ENCODE data around the gene SYP.

Gene SYP

DNA sequence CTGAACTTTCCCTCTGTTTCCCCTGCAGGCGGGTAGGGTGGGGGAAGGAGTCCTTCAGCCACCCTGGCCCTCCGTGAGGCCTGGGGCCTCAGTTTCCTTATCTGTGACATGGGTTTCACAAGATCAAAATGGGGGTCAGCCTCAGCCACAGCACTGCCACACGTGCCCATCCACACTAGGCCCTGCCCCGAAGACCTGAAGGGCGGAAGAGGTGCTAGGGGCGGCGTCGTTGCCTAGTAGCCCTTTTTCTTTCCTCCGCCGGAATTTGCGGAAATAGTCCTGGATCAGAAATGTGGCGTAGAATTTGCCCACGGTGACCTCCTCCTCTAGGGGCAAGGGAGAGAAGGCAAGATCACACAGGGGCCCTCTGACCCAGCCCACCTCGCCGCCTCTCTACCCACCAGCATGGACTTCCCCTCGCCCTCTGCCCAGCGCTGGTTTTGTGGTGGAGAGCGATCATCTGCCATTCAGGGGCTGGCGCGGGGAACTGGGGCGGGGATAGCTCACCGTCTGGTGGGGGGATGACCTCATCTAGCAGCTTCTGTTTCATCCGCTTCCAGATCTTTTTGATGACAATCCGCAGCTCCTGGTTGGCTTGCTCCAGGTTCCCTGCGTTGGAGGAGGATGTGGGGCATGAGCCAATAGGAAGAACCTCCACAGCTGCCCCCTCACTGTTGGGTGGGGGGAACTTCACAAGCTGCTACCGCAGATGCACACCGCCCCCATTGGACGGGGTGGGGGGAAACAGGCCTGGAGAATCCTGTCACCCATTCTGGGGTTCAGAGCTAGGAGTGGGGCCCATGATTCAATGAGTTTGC lies 9.7 kb upstream of the SYP start:
- H2BK12ac ChIP-seq (ENCODE audit: low read length in 2 of 2): no peak overlapping the region
- H3K9ac ChIP-seq (ENCODE audit: low read length): no peak overlapping the region

GRCh38 chrX:49208399-49208798 lies 8.4 kb upstream of the SYP start:
- Histone ChIP-seq H2BK15ac (ENCODE audit: low read depth, poor library complexity, severe bottlenecking) (no peak overlapping the region), H3K36me3 (ENCODE audit: control insufficient read depth in 1 of 2, insufficient read depth in 2 of 2, low read depth in 1 of 2, low read length in 2 of 2) (no peaks in the 10 kb centered on the region), H3K27ac (ENCODE audit: low read length, poor library complexity, severe bottlenecking) (no peak overlapping the region), H3K4me2 (ENCODE audit: low read length, poor library complexity, severe bottlenecking) (no peak overlapping the region), H2AK5ac (ENCODE audit: low read length, severe bottlenecking) (no peak overlapping the region), H3K23ac (ENCODE audit: low read length in 2 of 2) (no peak overlapping the region), H2BK12ac (ENCODE audit: low read length in 2 of 2) (no peak overlapping the region), H3K9ac (ENCODE audit: low read length) (no peak overlapping the region), H2AFZ (ENCODE audit: low read depth, low read length) (no peak overlapping the region), H3K4ac (ENCODE audit: low read depth in 1 of 2, low read length in 2 of 2) (no peak overlapping the region), H3K14ac (ENCODE audit: low read length in 2 of 2) (no peak overlapping the region), H3K27me3 (ENCODE audit: control insufficient read depth in 1 of 2, insufficient read depth in 1 of 2, low read length in 2 of 2) (peaks cover 3 to 76% of the 10 kb centered on the region in 2 experiments), H4K91ac (ENCODE audit: low read length) (no peak overlapping the region), H2BK120ac (ENCODE audit: low read depth, low read length) (no peak overlapping the region), H3K79me1 (replicated peaks; ENCODE audit: low read length, poor library complexity, severe bottlenecking) (no peaks in the 10 kb centered on the region), H3K18ac (ENCODE audit: low read depth in 1 of 2, low read length in 2 of 2) (no peak overlapping the region), H4K8ac (ENCODE audit: low read length) (no peak overlapping the region), H3K4me1 (ENCODE audit: control insufficient read depth, insufficient read depth, low read depth, low read length) (no peaks in the 10 kb centered on the region), H2BK5ac (ENCODE audit: low read depth, low read length, poor library complexity, severe bottlenecking) (no peak overlapping the region), H3K4me3 (ENCODE audit: insufficient read depth in 1 of 2, low read depth in 1 of 2, low read length in 2 of 2) (no peak overlapping the region), H3K9me3 (ENCODE audit: control insufficient read depth, low read length) (peaks cover 6% of the 10 kb centered on the region)
- WGBS: 92% methylated on average over 4 of the region's 5 CpGs
- DNase-seq: no peak

More for the DNA sequence above, 9.7 kb upstream of the SYP start:
- Histone ChIP-seq H3K18ac (ENCODE audit: low read depth in 1 of 2, low read length in 2 of 2) (no peak overlapping the region), H3K23ac (ENCODE audit: low read length in 2 of 2) (no peak overlapping the region), H2AK5ac (ENCODE audit: low read length, severe bottlenecking) (no peak overlapping the region), H3K4ac (ENCODE audit: low read depth in 1 of 2, low read length in 2 of 2) (no peak overlapping the region), H3K9me3 (ENCODE audit: control insufficient read depth, low read length) (peaks cover 6% of the 10 kb centered on the region), H3K27me3 (ENCODE audit: control insufficient read depth in 1 of 2, insufficient read depth in 1 of 2, low read length in 2 of 2) (peaks cover 3 to 73% of the 10 kb centered on the region in 2 experiments), H2BK15ac (ENCODE audit: low read depth, poor library complexity, severe bottlenecking) (no peak overlapping the region), H3K36me3 (ENCODE audit: control insufficient read depth in 1 of 2, insufficient read depth in 2 of 2, low read depth in 1 of 2, low read length in 2 of 2) (no peaks in the 10 kb centered on the region), H4K8ac (ENCODE audit: low read length) (no peak overlapping the region), H3K4me3 (ENCODE audit: insufficient read depth in 1 of 2, low read depth in 1 of 2, low read length in 2 of 2) (no peak overlapping the region), H2AFZ (ENCODE audit: low read depth, low read length) (no peak overlapping the region), H4K91ac (ENCODE audit: low read length) (no peak overlapping the region), H3K4me1 (ENCODE audit: control insufficient read depth, insufficient read depth, low read depth, low read length) (no peaks in the 10 kb centered on the region), H3K14ac (ENCODE audit: low read length in 2 of 2) (no peak overlapping the region), H3K27ac (ENCODE audit: low read length, poor library complexity, severe bottlenecking) (no peak overlapping the region), H3K79me1 (replicated peaks; ENCODE audit: low read length, poor library complexity, severe bottlenecking) (no peaks in the 10 kb centered on the region), H3K4me2 (ENCODE audit: low read length, poor library complexity, severe bottlenecking) (no peak overlapping the region), H2BK5ac (ENCODE audit: low read depth, low read length, poor library complexity, severe bottlenecking) (no peak overlapping the region), H2BK120ac (ENCODE audit: low read depth, low read length) (no peak overlapping the region)
- WGBS: 47% methylated on average over 15 of the region's 28 CpGs
- no peak for DNase-seq

- H2BK5ac ChIP-seq (ENCODE audit: low read depth, low read length, poor library complexity, severe bottlenecking): no peak overlapping the region
- no peak for DNase-seq
- no peaks in the 10 kb centered on the region for H3K36me3 ChIP-seq (ENCODE audit: control insufficient read depth in 1 of 2, insufficient read depth in 2 of 2, low read depth in 1 of 2, low read length in 2 of 2)
- H4K8ac ChIP-seq (ENCODE audit: low read length): no peak overlapping the region
- H3K4me2 ChIP-seq (ENCODE audit: low read length, poor library complexity, severe bottlenecking): no peak overlapping the region
- H2BK15ac ChIP-seq (ENCODE audit: low read depth, poor library complexity, severe bottlenecking): no peak overlapping the region
- no peak overlapping the region for H3K4ac ChIP-seq (ENCODE audit: low read depth in 1 of 2, low read length in 2 of 2)
- H3K4me1 ChIP-seq (ENCODE audit: control insufficient read depth, insufficient read depth, low read depth, low read length): no peaks in the 10 kb centered on the region
- H2AK5ac ChIP-seq (ENCODE audit: low read length, severe bottlenecking): no peak overlapping the region
- H3K79me1 ChIP-seq (replicated peaks; ENCODE audit: low read length, poor library complexity, severe bottlenecking): no peaks in the 10 kb centered on the region
- no peak overlapping the region for H3K4me3 ChIP-seq (ENCODE audit: insufficient read depth in 1 of 2, low read depth in 1 of 2, low read length in 2 of 2)
- H3K27ac ChIP-seq (ENCODE audit: low read length, poor library complexity, severe bottlenecking): no peak overlapping the region
- no peak overlapping the region for H2AFZ ChIP-seq (ENCODE audit: low read depth, low read length)
- no peak overlapping the region for H3K18ac ChIP-seq (ENCODE audit: low read depth in 1 of 2, low read length in 2 of 2)
- no peaks in the 10 kb centered on the region for H3K9me3 ChIP-seq (ENCODE audit: control insufficient read depth, low read length)
- H3K23ac ChIP-seq (ENCODE audit: low read length in 2 of 2): no peak overlapping the region
- H4K91ac ChIP-seq (ENCODE audit: low read length): no peak overlapping the region
- no peak overlapping the region for H2BK12ac ChIP-seq (ENCODE audit: low read length in 2 of 2)
- no peak overlapping the region for H3K9ac ChIP-seq (ENCODE audit: low read length)
- peaks cover 3 to 64% of the 10 kb centered on the region in 2 experiments for H3K27me3 ChIP-seq (ENCODE audit: control insufficient read depth in 1 of 2, insufficient read depth in 1 of 2, low read length in 2 of 2)
- H3K14ac ChIP-seq (ENCODE audit: low read length in 2 of 2): no peak overlapping the region
- WGBS: 90% methylated on average over 4 of the region's 8 CpGs
- H2BK120ac ChIP-seq (ENCODE audit: low read depth, low read length): no peak overlapping the region
These were observed 6.5 kb upstream of the SYP start for GRCh38 chrX:49206543-49206942.

DNA sequence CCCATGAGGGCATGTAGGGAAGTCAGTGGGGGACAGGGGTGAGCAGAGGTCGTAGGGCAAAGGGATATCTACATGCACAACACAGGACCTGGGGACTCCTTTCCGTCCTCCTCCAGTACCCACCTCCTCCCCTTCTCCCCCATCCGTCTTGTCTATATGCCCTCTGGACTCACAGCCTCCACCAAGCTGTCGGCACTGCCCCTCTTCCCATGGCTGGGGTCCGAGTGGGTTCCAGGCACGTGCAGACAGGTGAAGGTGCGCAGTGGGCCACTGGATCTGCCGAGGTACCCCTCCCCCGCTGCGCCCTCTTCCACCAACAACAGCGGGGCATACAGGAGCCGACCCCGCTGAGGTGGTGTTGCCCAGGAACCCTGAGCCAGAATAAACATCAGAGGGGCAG lies 5.5 kb upstream of the SYP start:
- Histone ChIP-seq H3K9ac (ENCODE audit: low read length) (no peak overlapping the region), H4K91ac (ENCODE audit: low read length) (no peak overlapping the region), H2BK120ac (ENCODE audit: low read depth, low read length) (no peak overlapping the region), H2BK15ac (ENCODE audit: low read depth, poor library complexity, severe bottlenecking) (no peak overlapping the region), H3K4me1 (ENCODE audit: control insufficient read depth, insufficient read depth, low read depth, low read length) (no peaks in the 10 kb centered on the region), H3K4me2 (ENCODE audit: low read length, poor library complexity, severe bottlenecking) (no peak overlapping the region), H3K79me1 (replicated peaks; ENCODE audit: low read length, poor library complexity, severe bottlenecking) (no peaks in the 10 kb centered on the region), H2AFZ (ENCODE audit: low read depth, low read length) (no peak overlapping the region), H3K18ac (ENCODE audit: low read depth in 1 of 2, low read length in 2 of 2) (no peak overlapping the region), H3K27me3 (ENCODE audit: control insufficient read depth in 1 of 2, insufficient read depth in 1 of 2, low read length in 2 of 2) (peaks cover 0 to 53% of the 10 kb centered on the region in 2 experiments), H3K14ac (ENCODE audit: low read length in 2 of 2) (no peak overlapping the region), H3K9me3 (ENCODE audit: control insufficient read depth, low read length) (no peaks in the 10 kb centered on the region), H3K27ac (ENCODE audit: low read length, poor library complexity, severe bottlenecking) (no peak overlapping the region), H3K4me3 (ENCODE audit: insufficient read depth in 1 of 2, low read depth in 1 of 2, low read length in 2 of 2) (no peak overlapping the region), H3K4ac (ENCODE audit: low read depth in 1 of 2, low read length in 2 of 2) (no peak overlapping the region), H2BK12ac (ENCODE audit: low read length in 2 of 2) (no peak overlapping the region), H2AK5ac (ENCODE audit: low read length, severe bottlenecking) (no peak overlapping the region), H2BK5ac (ENCODE audit: low read depth, low read length, poor library complexity, severe bottlenecking) (no peak overlapping the region), H3K36me3 (ENCODE audit: control insufficient read depth in 1 of 2, insufficient read depth in 2 of 2, low read depth in 1 of 2, low read length in 2 of 2) (no peaks in the 10 kb centered on the region), H4K8ac (ENCODE audit: low read length) (no peak overlapping the region), H3K23ac (ENCODE audit: low read length in 2 of 2) (no peak overlapping the region)
- 89% methylated on average over 13 of the region's 13 CpGs for WGBS
- no peak for DNase-seq

Measured in mesenchymal stem cell (in vitro differentiated cells and primary cell).